Suprapubic skin (tissue), 3 donors: ENCODE data around the gene CALR.

Experiments used
- CTCF ChIP-seq, 2 donors: fragments of 200-600 bp in 1 of 2; fragments of 450-650 bp in 1 of 2; sonication (generic) in 1 of 2; IDR thresholded peaks; one replicate each; pipeline ENCODE4 v1.5.1; 2016 to 2019; ENCODE audit warnings: antibody characterized with exemption in 2 of 2, mild to moderate bottlenecking in 1 of 2, moderate library complexity in 1 of 2
- POLR2A ChIP-seq, 2 donors: fragments of 450-650 bp; IDR thresholded peaks; one replicate each; pipeline ENCODE4 v1.6.1; 2017; ENCODE audit warnings: antibody characterized with exemption in 2 of 2, mild to moderate bottlenecking in 2 of 2, moderate library complexity in 2 of 2

- TF ChIP-seq CTCF (IDR thresholded peaks at IDR 0.05) (no peak), POLR2A (IDR thresholded peaks at IDR 0.05) (no peak)
These were observed 7.8 kb downstream of the CALR start for GRCh38 chr19:12946092-12946721.
